Central memory CD8-positive, alpha-beta T cell (primary cell): ENCODE results near the gene GGPS1.

ENCODE experiments used
- ATAC-seq: fragments of 150-1000 bp; cut with Tn5 transposase; replicated peaks from 2 replicates; pipeline ENCODE4 v1.10.0; 2022; ENCODE audit warnings: mild to moderate bottlenecking, moderate FRiP score, moderate number of reproducible peaks; ENCODE audit not compliant: poor library complexity, severe bottlenecking; ENCODE audit errors: extremely low read depth
- DNase-seq, 2 donors: peaks; one replicate each; pipeline ENCODE4 v3.0.0; 2021; ENCODE audit warnings: low spot score in 2 of 2
- H3K27ac Mint-ChIP-seq: one replicate; pipeline ENCODE4 v1.8.0; 2022; ENCODE audit warnings: low read depth, mild to moderate bottlenecking, moderate library complexity, mixed read lengths
- H3K27me3 Mint-ChIP-seq: one replicate; pipeline ENCODE4 v1.8.0; 2022; ENCODE audit warnings: mixed read lengths
- H3K36me3 Mint-ChIP-seq: one replicate; pipeline ENCODE4 v1.8.0; 2022; ENCODE audit warnings: mild to moderate bottlenecking, moderate library complexity, mixed read lengths; ENCODE audit not compliant: insufficient read depth
- H3K4me1 Mint-ChIP-seq: one replicate; pipeline ENCODE4 v1.8.0; 2022; ENCODE audit warnings: mixed read lengths
- H3K4me3 Mint-ChIP-seq: one replicate; pipeline ENCODE4 v1.8.0; 2022; ENCODE audit warnings: mild to moderate bottlenecking, moderate library complexity, mixed read lengths
- H3K9me3 Mint-ChIP-seq: one replicate; pipeline ENCODE4 v1.8.0; 2022; ENCODE audit warnings: mixed read lengths

GGPS1 gene

GRCh38 chr1:235313262-235313661 is 15.1 kb upstream of the GGPS1 start:
- Mint-ChIP-seq H3K4me3 (peak overlapping the region; percentile 51), H3K27me3 (no peaks in the 10 kb centered on the region), H3K4me1 (peaks cover 62% of the 10 kb centered on the region), H3K27ac (peak overlapping the region; percentile 44), H3K9me3 (no peaks in the 10 kb centered on the region), H3K36me3 (peaks cover 18% of the 10 kb centered on the region)
- no peak for DNase-seq
- no peak for ATAC-seq

- ATAC-seq, result no peak
Measured at GRCh38 chr1:235313931-235314678, 14.3 kb upstream of the GGPS1 start.

DNA sequence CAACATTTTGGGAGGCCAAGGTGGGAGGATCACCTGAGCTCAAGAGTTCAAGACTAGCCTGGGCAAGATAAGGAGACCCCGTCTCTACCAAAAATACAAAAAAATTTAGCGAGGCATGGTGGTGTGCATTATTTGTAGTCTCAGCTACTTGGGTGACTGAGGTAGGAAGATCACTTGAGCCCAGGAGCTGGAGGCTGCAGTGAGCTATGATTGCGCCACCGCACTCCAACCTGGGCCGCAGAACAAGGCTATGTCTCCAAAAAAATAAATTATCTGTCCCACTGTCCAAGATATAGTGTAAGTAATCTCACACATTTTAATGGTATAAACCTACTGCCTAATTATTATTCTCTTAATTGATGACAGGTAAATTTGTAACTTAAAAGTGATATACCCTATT is 13.2 kb upstream of the GGPS1 start:
- ATAC-seq (no peak), DNase-seq (no peak)
- no peaks in the 10 kb centered on the region for H3K9me3 Mint-ChIP-seq
- peaks cover 73% of the 10 kb centered on the region for H3K4me1 Mint-ChIP-seq
- no peak overlapping the region for H3K4me3 Mint-ChIP-seq
- no peak overlapping the region for H3K27ac Mint-ChIP-seq
- peaks cover 29% of the 10 kb centered on the region for H3K36me3 Mint-ChIP-seq
- no peaks in the 10 kb centered on the region for H3K27me3 Mint-ChIP-seq

More at GRCh38 chr1:235313931-235314678, 14.3 kb upstream of the GGPS1 start:
- H3K4me3 Mint-ChIP-seq, result peak overlapping the region; percentile 51
- peaks cover 70% of the 10 kb centered on the region for H3K4me1 Mint-ChIP-seq
- peaks cover 24% of the 10 kb centered on the region for H3K36me3 Mint-ChIP-seq
- peak overlapping the region; percentile 44 for H3K27ac Mint-ChIP-seq
- no peaks in the 10 kb centered on the region for H3K9me3 Mint-ChIP-seq
- H3K27me3 Mint-ChIP-seq, result no peaks in the 10 kb centered on the region
- DNase-seq, result no peak

DNA sequence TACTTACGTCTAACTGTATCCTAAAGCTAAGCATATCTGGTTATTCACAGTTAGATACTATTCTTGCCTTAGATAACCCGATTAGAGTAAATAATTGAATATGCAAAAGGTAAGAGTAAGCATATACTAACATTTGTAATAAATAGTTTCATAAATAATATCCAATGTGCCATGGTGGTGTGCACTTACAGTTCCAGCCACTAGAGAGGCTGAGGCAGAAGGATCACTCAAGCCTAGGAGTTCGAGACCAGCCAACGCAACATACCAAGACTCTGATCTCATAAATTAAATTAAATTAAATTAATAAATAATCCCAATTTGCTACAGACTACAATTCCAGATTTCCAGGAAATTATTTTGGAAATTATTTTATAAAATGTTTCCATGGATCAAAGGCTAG is 12.6 kb upstream of the GGPS1 start:
- Mint-ChIP-seq H3K27ac (no peak overlapping the region), H3K9me3 (no peaks in the 10 kb centered on the region), H3K4me1 (peaks cover 74% of the 10 kb centered on the region), H3K36me3 (peaks cover 34% of the 10 kb centered on the region), H3K4me3 (no peak overlapping the region), H3K27me3 (no peaks in the 10 kb centered on the region)
- ATAC-seq, result no peak
- DNase-seq, result no peak

GRCh38 chr1:235317168-235317567 is 11.2 kb upstream of the GGPS1 start:
- H3K27ac Mint-ChIP-seq, result no peak overlapping the region
- H3K4me3 Mint-ChIP-seq, result no peak overlapping the region
- peaks cover 35% of the 10 kb centered on the region for H3K36me3 Mint-ChIP-seq
- ATAC-seq, result no peak
- peaks cover 75% of the 10 kb centered on the region for H3K4me1 Mint-ChIP-seq
- H3K9me3 Mint-ChIP-seq, result no peaks in the 10 kb centered on the region
- no peak for DNase-seq
- H3K27me3 Mint-ChIP-seq, result no peaks in the 10 kb centered on the region

GRCh38 chr1:235319255-235319654 is 9.1 kb upstream of the GGPS1 start:
- no peak overlapping the region for H3K4me3 Mint-ChIP-seq
- peaks cover 39% of the 10 kb centered on the region for H3K36me3 Mint-ChIP-seq

GRCh38 chr1:235320521-235321179 is 7.7 kb upstream of the GGPS1 start:
- ATAC-seq (no peak), DNase-seq (no peak)
- Mint-ChIP-seq H3K27me3 (no peaks in the 10 kb centered on the region), H3K4me1 (peaks cover 51% of the 10 kb centered on the region), H3K36me3 (peaks cover 40% of the 10 kb centered on the region), H3K27ac (peak overlapping the region; percentile 0), H3K4me3 (peak overlapping the region; percentile 26), H3K9me3 (no peaks in the 10 kb centered on the region)

More at GRCh38 chr1:235319255-235319654, 9.1 kb upstream of the GGPS1 start:
- ATAC-seq (no peak), DNase-seq (no peak)
- Mint-ChIP-seq H3K27me3 (no peaks in the 10 kb centered on the region), H3K27ac (no peak overlapping the region), H3K4me1 (peaks cover 63% of the 10 kb centered on the region), H3K9me3 (no peaks in the 10 kb centered on the region)

DNA sequence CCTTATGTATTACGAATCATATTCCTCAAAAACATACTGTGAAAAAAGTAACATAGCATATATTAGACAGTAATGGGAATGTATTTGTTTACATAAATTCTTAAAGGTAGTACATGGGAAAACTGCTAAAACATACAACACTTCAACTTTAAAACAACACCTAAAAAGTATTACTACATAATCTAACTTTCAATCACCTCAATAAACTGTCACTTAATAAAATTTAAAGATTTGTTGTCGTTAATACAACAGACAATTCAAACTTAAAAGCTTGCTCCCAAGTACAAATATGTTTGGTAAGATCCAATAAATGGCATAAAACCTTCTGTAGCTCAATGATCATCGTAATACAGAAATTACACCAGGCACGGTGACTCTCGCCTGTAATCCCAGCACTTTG is 4.1 kb upstream of the GGPS1 start:
- Mint-ChIP-seq H3K27me3 (no peaks in the 10 kb centered on the region), H3K4me1 (peaks cover 42% of the 10 kb centered on the region), H3K4me3 (no peak overlapping the region), H3K9me3 (no peaks in the 10 kb centered on the region), H3K36me3 (peaks cover 45% of the 10 kb centered on the region), H3K27ac (peak overlapping the region; percentile 73)
- ATAC-seq (no peak), DNase-seq (no peak)

GRCh38 chr1:235325139-235325538 is 3.2 kb upstream of the GGPS1 start:
- no peak for DNase-seq

DNA sequence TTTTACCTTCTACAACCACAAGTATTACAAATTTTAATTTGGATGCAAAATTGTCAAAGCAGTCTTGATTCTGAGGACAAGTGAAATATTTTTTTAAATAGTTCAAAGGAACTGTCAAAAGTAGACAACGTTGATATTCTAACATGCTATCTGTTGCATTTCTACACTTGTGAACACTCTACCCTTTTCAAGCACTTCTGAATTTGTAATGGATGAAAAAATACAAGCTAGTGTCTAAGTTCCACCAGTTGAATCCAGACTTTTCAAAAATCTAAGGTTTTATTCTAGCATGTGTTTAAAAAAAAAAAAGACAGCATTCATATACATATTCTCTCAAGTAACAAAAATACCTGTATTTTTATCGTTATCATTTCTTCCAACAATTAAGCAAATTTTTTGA is 2.5 kb upstream of the GGPS1 start:
- Mint-ChIP-seq H3K27me3 (no peaks in the 10 kb centered on the region), H3K9me3 (no peaks in the 10 kb centered on the region), H3K36me3 (peaks cover 37% of the 10 kb centered on the region), H3K4me1 (peaks cover 35% of the 10 kb centered on the region), H3K27ac (no peak overlapping the region), H3K4me3 (no peak overlapping the region)
- ATAC-seq (no peak), DNase-seq (no peak)

More at GRCh38 chr1:235325139-235325538, 3.2 kb upstream of the GGPS1 start:
- Mint-ChIP-seq H3K27me3 (no peaks in the 10 kb centered on the region), H3K36me3 (peaks cover 42% of the 10 kb centered on the region), H3K4me1 (peaks cover 41% of the 10 kb centered on the region), H3K27ac (peak overlapping the region; percentile 73), H3K9me3 (no peaks in the 10 kb centered on the region), H3K4me3 (no peak overlapping the region)
- ATAC-seq, result no peak

DNA sequence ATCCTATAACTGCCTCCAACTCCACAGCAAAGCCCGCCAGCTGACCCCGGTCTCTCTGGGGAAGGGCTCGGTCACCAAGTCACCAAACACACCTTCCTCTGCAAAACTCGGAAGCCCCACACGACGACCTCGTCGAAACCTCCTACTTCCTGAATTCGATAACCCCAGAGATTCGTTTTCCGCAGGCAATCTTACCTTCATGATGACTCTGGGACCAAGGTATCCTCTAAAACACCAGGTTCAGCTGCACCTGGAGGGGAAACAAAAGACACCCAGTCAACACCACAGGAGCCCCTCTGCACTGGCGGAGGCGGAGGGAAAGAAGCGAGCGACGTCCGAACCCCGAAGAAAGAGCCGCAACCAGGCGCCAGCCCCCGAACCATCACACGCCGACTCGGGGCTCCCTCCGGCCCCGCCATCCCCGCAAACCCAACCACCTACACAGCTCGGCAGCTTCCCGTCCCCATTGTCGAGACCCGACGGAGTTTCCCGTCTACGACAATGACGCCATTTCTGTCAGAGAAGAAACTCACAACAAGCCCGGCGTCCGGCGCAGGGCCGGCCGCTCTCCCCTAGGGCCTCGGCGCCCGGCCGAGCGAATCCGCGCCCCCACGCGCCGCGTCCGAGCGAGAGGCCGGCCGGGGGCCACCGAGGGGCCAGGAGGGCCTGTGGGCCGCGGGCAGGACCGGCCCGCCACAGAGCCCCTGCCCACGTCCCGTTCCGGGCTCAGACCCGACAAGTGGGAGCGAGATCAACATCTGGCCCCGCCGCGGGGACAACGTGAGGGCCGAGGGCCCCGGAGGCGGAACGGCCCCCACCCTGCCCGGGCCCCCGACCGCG is 1.4 kb upstream of the GGPS1 start:
- ATAC-seq (peak; percentile 11), DNase-seq (peak; percentile 50 to 71)
- no peaks in the 10 kb centered on the region for H3K27me3 Mint-ChIP-seq
- no peaks in the 10 kb centered on the region for H3K9me3 Mint-ChIP-seq
- H3K4me3 Mint-ChIP-seq, result no peak overlapping the region
- H3K36me3 Mint-ChIP-seq, result peaks cover 32% of the 10 kb centered on the region
- peaks cover 35% of the 10 kb centered on the region for H3K4me1 Mint-ChIP-seq
- H3K27ac Mint-ChIP-seq, result no peak overlapping the region

GRCh38 chr1:235327559-235328270 is 655 bp upstream of the GGPS1 start, which contains the start of gene ARID4B:
Gene ARID4B, minus strand, starts transcription at chr1:235328179. Its CDS starts 1,260 bp downstream, at chr1:235326919.
- Mint-ChIP-seq H3K9me3 (no peaks in the 10 kb centered on the region), H3K36me3 (peaks cover 28% of the 10 kb centered on the region), H3K27me3 (no peaks in the 10 kb centered on the region), H3K4me3 (no peak within 1 kb of the TSS), H3K4me1 (peaks cover 32% of the 10 kb centered on the region), H3K27ac (no peak within 1 kb of the TSS)
- DNase-seq (peak in 1 of 2 donors; percentile 36), ATAC-seq (no peak)
